HepG2 (cell line): ENCODE results near the gene IKZF5. TPM values are rescaled to one million over a fixed set of nuclear protein-coding genes. Genes with fewer than 3 reads are reported as not detected.

Experiments used
- EHMT2 ChIP-seq: fragments of 200-600 bp; sonication (generic); IDR thresholded peaks from 2 replicates; pipeline ENCODE4 v1.7.0; 2017; ENCODE audit warnings: antibody characterized with exemption, low read depth, low read length, borderline replicate concordance
- FOXO1 ChIP-seq: sonication (generic); formaldehyde crosslinking; IDR thresholded peaks from 2 replicates; pipeline ENCODE4 v1.4.0; 2020; ENCODE audit warnings: missing genetic modification reagents
- ISL2 ChIP-seq: sonication (generic); formaldehyde crosslinking; IDR thresholded peaks from 2 replicates; pipeline ENCODE4 v1.5.0; 2020; ENCODE audit warnings: missing genetic modification reagents
- KLF9 ChIP-seq: IDR thresholded peaks from 2 replicates; pipeline ENCODE4 v1.6.1; 2016; ENCODE audit warnings: low read depth
- TBX2 ChIP-seq: sonication (generic); formaldehyde crosslinking; IDR thresholded peaks from 2 replicates; pipeline ENCODE4 v1.5.0; 2020; ENCODE audit warnings: missing genetic modification reagents, mild to moderate bottlenecking, borderline replicate concordance
- ZNF136 ChIP-seq: sonication (generic); formaldehyde crosslinking; IDR thresholded peaks from 2 replicates; pipeline ENCODE4 v1.8.1; 2022; ENCODE audit warnings: low read depth, mild to moderate bottlenecking, moderate library complexity, missing genetic modification reagents
- polyA plus RNA-seq, 8 experiments: library from polyadenylated mRNA; depleted of rRNA in 3 of 8; stranded (reverse) in 7 of 8; unstranded in 1 of 8; fragments of >200 nt; fragmentation: Illumina TruSeq in 4 of 8; extraction: Trizol in 4 of 8; gene quantifications; 2 replicates each; pipeline versions ENCODE4 v1.2.1 to v1.2.3, GENCODE V29; 2011 to 2016; ENCODE audit warnings: low read depth in 4 of 8, missing spikeins in 1 of 8, mixed read lengths in 1 of 8; ENCODE audit not compliant: insufficient read depth in 1 of 8
- total RNA-seq, 5 experiments: library from RNA; depleted of rRNA; stranded (reverse); fragments of >200 nt; fragmentation: Illumina TruSeq; extraction: Trizol; gene quantifications; 2 replicates each; pipeline ENCODE4 v1.2.3, GENCODE V29; 2016; ENCODE audit warnings: low read depth in 1 of 5
- TF ChIP-seq, protein P1 (sequence below): sonication (generic); formaldehyde crosslinking; conservative IDR thresholded peaks from 2 replicates; pipeline ENCODE4 v1.4.0; 2020; ENCODE audit warnings: mild to moderate bottlenecking, missing genetic modification reagents, moderate library complexity
- TF ChIP-seq, protein P2 (sequence below): sonication (generic); formaldehyde crosslinking; IDR thresholded peaks from 2 replicates; pipeline ENCODE4 v1.8.1; 2023; ENCODE audit warnings: mild to moderate bottlenecking, moderate library complexity, missing genetic modification reagents
- TF ChIP-seq, protein P3 (sequence below): sonication (generic); formaldehyde crosslinking; IDR thresholded peaks from 2 replicates; pipeline ENCODE4 v1.5.0; 2020; ENCODE audit warnings: mild to moderate bottlenecking, missing genetic modification reagents, borderline replicate concordance
- TF ChIP-seq, protein P4 (sequence below): sonication (generic); formaldehyde crosslinking; IDR thresholded peaks from 2 replicates; pipeline ENCODE4 v1.4.0; 2020; ENCODE audit warnings: missing genetic modification reagents
- TF ChIP-seq, protein P5 (sequence below): sonication (generic); formaldehyde crosslinking; IDR thresholded peaks from 2 replicates; pipeline ENCODE4 v1.8.1; 2023; ENCODE audit warnings: missing genetic modification reagents, inconsistent platforms, borderline replicate concordance

The IKZF5 gene
- total and polyA plus RNA-seq, 2 of the 13 experiments (the other 11 are each of a cell fraction or from before 2014, with no cell fraction given) = 3.7 to 12.0 TPM

DNA sequence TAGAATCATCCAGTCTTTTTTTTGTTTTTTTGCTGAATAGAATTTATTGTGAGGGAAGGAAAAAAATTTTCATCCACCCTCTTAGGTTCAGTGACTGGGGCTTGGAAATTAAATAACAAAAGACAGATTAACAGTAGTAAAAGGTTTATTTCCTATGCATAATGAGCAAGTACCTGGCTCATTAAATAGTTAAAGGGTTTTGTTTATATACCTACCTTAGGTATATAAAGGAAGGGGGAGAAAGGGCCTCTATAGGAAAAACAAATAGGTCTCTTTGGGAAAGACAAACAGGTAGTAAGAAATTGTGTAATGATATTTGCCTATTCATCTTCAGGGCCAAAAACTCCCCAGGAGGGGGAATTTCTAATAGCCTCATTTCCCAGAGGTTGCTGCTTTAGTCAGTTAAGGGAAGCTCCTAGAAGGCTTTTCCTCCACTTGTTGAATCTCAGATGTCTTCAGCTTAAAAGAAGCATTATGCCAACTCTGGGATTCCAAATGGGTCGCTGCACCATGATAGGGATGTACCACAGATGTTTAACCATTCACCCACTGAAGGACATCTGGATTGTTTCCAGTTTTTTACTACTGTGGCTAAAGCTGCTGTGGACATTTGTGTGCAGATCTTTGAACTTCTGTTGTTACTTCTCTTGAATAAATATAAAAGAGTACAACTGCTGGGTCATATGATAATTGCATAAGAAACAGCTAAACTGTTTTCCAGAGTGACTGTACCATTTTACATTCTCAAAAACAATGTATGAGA lies 11.5 kb upstream of the IKZF5 start (continued):
- TF ChIP-seq, protein P1, sequence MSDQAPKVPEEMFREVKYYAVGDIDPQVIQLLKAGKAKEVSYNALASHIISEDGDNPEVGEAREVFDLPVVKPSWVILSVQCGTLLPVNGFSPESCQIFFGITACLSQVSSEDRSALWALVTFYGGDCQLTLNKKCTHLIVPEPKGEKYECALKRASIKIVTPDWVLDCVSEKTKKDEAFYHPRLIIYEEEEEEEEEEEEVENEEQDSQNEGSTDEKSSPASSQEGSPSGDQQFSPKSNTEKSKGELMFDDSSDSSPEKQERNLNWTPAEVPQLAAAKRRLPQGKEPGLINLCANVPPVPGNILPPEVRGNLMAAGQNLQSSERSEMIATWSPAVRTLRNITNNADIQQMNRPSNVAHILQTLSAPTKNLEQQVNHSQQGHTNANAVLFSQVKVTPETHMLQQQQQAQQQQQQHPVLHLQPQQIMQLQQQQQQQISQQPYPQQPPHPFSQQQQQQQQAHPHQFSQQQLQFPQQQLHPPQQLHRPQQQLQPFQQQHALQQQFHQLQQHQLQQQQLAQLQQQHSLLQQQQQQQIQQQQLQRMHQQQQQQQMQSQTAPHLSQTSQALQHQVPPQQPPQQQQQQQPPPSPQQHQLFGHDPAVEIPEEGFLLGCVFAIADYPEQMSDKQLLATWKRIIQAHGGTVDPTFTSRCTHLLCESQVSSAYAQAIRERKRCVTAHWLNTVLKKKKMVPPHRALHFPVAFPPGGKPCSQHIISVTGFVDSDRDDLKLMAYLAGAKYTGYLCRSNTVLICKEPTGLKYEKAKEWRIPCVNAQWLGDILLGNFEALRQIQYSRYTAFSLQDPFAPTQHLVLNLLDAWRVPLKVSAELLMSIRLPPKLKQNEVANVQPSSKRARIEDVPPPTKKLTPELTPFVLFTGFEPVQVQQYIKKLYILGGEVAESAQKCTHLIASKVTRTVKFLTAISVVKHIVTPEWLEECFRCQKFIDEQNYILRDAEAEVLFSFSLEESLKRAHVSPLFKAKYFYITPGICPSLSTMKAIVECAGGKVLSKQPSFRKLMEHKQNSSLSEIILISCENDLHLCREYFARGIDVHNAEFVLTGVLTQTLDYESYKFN = peak; percentile 91
- TF ChIP-seq FOXO1 (CRISPR knock-in tag) (peak; percentile 20; the same call in 1 of the 2 replicates), TBX2 (CRISPR knock-in tag) (0 out of 2 replicates have a peak, but pooled peaks have one; percentile 50), ISL2 (CRISPR knock-in tag) (peak; percentile 64), EHMT2 (peak; percentile 92; the same call in 1 of the 2 replicates), ZNF136 (CRISPR knock-in tag) (no peak), KLF9 (CRISPR knock-in tag) (0 out of 2 replicates have a peak, but pooled peaks have one; percentile 9)
- TF ChIP-seq, protein P2, sequence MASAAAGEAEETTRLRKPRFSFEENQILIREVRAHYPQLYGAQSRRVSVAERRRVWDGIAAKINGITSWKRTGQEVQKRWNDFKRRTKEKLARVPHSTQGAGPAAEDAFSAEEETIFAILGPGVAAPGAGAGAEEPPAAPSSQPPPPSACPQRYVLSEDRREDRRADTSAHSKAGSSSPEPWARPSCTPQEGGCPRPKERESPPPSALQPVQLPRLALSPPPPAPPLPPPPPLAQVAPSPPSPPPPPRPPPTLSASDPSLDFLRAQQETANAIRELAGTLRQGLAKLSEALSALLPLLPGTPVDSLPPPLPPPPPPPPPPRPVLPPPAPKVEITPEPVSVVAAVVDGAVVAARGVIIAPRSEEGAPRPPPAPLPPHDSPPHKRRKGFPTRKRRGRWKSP (CRISPR knock-in tag) = peak; percentile 30; the same call in 1 of the 2 replicates
- TF ChIP-seq, protein P3, sequence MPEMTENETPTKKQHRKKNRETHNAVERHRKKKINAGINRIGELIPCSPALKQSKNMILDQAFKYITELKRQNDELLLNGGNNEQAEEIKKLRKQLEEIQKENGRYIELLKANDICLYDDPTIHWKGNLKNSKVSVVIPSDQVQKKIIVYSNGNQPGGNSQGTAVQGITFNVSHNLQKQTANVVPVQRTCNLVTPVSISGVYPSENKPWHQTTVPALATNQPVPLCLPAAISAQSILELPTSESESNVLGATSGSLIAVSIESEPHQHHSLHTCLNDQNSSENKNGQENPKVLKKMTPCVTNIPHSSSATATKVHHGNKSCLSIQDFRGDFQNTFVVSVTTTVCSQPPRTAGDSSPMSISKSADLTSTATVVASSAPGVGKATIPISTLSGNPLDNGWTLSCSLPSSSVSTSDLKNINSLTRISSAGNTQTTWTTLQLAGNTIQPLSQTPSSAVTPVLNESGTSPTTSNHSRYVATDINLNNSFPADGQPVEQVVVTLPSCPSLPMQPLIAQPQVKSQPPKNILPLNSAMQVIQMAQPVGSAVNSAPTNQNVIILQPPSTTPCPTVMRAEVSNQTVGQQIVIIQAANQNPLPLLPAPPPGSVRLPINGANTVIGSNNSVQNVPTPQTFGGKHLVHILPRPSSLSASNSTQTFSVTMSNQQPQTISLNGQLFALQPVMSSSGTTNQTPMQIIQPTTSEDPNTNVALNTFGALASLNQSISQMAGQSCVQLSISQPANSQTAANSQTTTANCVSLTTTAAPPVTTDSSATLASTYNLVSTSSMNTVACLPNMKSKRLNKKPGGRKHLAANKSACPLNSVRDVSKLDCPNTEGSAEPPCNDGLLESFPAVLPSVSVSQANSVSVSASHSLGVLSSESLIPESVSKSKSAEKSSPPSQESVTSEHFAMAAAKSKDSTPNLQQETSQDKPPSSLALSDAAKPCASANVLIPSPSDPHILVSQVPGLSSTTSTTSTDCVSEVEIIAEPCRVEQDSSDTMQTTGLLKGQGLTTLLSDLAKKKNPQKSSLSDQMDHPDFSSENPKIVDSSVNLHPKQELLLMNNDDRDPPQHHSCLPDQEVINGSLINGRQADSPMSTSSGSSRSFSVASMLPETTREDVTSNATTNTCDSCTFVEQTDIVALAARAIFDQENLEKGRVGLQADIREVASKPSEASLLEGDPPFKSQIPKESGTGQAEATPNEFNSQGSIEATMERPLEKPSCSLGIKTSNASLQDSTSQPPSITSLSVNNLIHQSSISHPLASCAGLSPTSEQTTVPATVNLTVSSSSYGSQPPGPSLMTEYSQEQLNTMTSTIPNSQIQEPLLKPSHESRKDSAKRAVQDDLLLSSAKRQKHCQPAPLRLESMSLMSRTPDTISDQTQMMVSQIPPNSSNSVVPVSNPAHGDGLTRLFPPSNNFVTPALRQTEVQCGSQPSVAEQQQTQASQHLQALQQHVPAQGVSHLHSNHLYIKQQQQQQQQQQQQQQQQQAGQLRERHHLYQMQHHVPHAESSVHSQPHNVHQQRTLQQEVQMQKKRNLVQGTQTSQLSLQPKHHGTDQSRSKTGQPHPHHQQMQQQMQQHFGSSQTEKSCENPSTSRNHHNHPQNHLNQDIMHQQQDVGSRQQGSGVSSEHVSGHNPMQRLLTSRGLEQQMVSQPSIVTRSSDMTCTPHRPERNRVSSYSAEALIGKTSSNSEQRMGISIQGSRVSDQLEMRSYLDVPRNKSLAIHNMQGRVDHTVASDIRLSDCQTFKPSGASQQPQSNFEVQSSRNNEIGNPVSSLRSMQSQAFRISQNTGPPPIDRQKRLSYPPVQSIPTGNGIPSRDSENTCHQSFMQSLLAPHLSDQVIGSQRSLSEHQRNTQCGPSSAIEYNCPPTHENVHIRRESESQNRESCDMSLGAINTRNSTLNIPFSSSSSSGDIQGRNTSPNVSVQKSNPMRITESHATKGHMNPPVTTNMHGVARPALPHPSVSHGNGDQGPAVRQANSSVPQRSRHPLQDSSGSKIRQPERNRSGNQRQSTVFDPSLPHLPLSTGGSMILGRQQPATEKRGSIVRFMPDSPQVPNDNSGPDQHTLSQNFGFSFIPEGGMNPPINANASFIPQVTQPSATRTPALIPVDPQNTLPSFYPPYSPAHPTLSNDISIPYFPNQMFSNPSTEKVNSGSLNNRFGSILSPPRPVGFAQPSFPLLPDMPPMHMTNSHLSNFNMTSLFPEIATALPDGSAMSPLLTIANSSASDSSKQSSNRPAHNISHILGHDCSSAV = no peak
- TF ChIP-seq, protein P4, sequence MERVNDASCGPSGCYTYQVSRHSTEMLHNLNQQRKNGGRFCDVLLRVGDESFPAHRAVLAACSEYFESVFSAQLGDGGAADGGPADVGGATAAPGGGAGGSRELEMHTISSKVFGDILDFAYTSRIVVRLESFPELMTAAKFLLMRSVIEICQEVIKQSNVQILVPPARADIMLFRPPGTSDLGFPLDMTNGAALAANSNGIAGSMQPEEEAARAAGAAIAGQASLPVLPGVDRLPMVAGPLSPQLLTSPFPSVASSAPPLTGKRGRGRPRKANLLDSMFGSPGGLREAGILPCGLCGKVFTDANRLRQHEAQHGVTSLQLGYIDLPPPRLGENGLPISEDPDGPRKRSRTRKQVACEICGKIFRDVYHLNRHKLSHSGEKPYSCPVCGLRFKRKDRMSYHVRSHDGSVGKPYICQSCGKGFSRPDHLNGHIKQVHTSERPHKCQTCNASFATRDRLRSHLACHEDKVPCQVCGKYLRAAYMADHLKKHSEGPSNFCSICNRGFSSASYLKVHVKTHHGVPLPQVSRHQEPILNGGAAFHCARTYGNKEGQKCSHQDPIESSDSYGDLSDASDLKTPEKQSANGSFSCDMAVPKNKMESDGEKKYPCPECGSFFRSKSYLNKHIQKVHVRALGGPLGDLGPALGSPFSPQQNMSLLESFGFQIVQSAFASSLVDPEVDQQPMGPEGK = peak; percentile 62; the same call in 1 of the 2 replicates
- TF ChIP-seq, protein P5, sequence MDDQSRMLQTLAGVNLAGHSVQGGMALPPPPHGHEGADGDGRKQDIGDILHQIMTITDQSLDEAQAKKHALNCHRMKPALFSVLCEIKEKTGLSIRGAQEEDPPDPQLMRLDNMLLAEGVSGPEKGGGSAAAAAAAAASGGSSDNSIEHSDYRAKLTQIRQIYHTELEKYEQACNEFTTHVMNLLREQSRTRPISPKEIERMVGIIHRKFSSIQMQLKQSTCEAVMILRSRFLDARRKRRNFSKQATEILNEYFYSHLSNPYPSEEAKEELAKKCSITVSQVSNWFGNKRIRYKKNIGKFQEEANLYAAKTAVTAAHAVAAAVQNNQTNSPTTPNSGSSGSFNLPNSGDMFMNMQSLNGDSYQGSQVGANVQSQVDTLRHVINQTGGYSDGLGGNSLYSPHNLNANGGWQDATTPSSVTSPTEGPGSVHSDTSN (CRISPR knock-in tag) = no peak
